Mesodermal cell (in vitro differentiated cells): ENCODE data around the gene DUSP3.
A peak's percentile ranks its signal among the peaks of the same experiment; 100 is the strongest.

Experiments
- H3K27ac ChIP-seq: 2 replicates; pipeline ENCODE4 v1.7.0; 2013; ENCODE audit warnings: mild to moderate bottlenecking, low read depth, low read length, moderate library complexity; ENCODE audit not compliant: severe bottlenecking
- H3K36me3 ChIP-seq: 2 replicates; pipeline ENCODE4 v1.7.1; 2013; ENCODE audit warnings: mild to moderate bottlenecking, low read length, moderate library complexity; ENCODE audit not compliant: control insufficient read depth, insufficient read depth
- H3K4me1 ChIP-seq: one replicate; pipeline ENCODE4 v1.7.1; 2013; ENCODE audit warnings: mild to moderate bottlenecking, low read length; ENCODE audit not compliant: insufficient read depth, control insufficient read depth, poor library complexity, severe bottlenecking
- H3K4me3 ChIP-seq: 2 replicates; pipeline ENCODE4 v1.7.0; 2013; ENCODE audit warnings: low read length, control low read depth, mild to moderate bottlenecking; ENCODE audit not compliant: insufficient read depth, poor library complexity, severe bottlenecking; ENCODE audit errors: extremely low read depth
- H3K9me3 ChIP-seq: 2 replicates; pipeline ENCODE4 v1.7.1; 2013; ENCODE audit warnings: mild to moderate bottlenecking, low read length, moderate library complexity; ENCODE audit not compliant: control insufficient read depth
- WGBS, 2 experiments: methylation state at CpG; one replicate each; pipeline ENCODE4 v1.1.5; 2013; ENCODE audit warnings: missing lambda C conversion rate in 2 of 2; ENCODE audit not compliant: insufficient coverage in 2 of 2; 5-methylcytosine and 5-hydroxymethylcytosine counted together

Gene DUSP3

GRCh38 chr17:43768943-43769342 lies 9.8 kb downstream of the DUSP3 start:
- Histone ChIP-seq H3K4me3 (no peak overlapping the region), H3K36me3 (peaks cover 71% of the 10 kb centered on the region), H3K9me3 (no peaks in the 10 kb centered on the region), H3K4me1 (no peaks in the 10 kb centered on the region), H3K27ac (no peak overlapping the region)
- 100% methylated on average over 3 of the region's 7 CpGs; no CpG with 5 or more reads in 1 of the 2 experiments for WGBS, 2 experiments

- Histone ChIP-seq H3K36me3 (peaks cover 66% of the 10 kb centered on the region), H3K4me3 (no peak overlapping the region), H3K9me3 (no peaks in the 10 kb centered on the region), H3K27ac (no peak overlapping the region), H3K4me1 (no peaks in the 10 kb centered on the region)
- 66 to 76% methylated on average over 3 to 7 of the region's 9 CpGs for WGBS, 2 experiments
These were observed 10.4 kb downstream of the DUSP3 start for GRCh38 chr17:43768382-43768781.

GRCh38 chr17:43767713-43768059 lies 11.1 kb downstream of the DUSP3 start:
- WGBS, 2 experiments = 100% methylated on average over 2 to 3 of the region's 5 CpGs
- no peaks in the 10 kb centered on the region for H3K4me1 ChIP-seq
- H3K27ac ChIP-seq = no peak overlapping the region
- no peaks in the 10 kb centered on the region for H3K9me3 ChIP-seq
- H3K36me3 ChIP-seq = peaks cover 59% of the 10 kb centered on the region
- no peak overlapping the region for H3K4me3 ChIP-seq

DNA sequence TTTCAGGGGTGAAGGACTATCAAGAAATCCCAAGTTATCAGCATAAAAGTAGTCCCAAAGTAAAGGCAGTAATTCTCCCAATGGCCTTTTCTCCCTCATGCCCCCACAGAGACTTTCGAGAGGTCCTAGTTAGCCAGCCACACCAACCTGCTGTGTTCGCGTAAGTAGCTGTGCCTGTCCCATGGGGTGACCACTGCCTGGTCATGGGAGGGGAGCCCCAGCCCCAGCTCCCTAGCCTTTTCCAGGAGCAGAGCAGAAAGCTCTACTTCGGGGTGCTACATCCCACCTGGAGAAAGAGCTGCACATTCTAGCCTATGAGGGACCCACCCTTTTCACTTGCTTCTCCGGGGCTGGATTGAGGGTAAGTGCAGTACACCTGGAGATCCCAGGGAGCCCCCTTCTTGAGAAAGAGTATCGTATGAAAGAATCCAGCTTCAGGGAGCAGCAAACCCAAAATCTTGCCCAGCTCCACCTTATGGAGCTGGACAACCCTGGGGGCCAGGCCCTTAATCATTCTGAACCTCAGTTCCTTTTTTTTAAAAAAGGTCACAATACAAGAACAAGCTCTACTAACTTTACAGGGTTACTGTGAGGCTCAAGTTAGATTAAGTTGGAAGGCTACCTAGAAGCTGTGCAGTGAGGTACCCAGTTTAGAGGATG lies 11.6 kb downstream of the DUSP3 start:
- Histone ChIP-seq H3K27ac (no peak overlapping the region), H3K36me3 (peaks cover 54% of the 10 kb centered on the region), H3K9me3 (no peaks in the 10 kb centered on the region), H3K4me3 (no peak overlapping the region), H3K4me1 (no peaks in the 10 kb centered on the region)
- WGBS, 2 experiments = 89 to 96% methylated on average over 5 to 6 of the region's 6 CpGs

DNA sequence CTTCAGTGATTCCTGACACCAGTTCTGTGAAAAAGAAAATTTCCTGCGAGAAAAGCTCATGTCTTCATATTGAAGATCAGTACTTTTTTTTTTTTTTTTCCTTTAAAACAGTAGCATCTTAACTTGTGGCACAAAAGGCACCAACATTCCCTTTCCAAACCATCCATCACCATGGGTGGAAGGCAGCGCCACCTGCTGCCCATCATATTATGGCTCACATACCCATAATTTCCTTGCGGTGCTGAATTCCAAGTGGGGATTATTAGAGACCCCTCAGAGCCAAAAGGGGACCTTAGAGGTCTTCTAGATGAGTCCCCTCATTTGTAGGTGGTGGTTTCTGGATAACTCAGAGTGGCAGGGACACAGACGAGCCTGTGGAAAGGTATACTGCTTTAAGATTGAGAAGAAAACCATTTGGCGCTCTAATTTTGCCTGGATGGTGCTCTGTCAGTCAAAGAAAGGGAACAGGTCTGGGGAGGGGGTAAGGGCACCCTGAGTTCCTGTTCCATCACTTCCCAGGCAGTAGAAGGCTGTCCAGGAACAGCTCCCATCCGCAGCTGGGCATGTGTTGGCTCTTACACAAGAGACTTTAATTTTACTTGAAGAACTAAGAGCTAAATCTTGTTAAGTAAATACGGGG lies 12.2 kb downstream of the DUSP3 start:
- 36 to 50% methylated on average over 4 to 7 of the region's 7 CpGs for WGBS, 2 experiments
- peaks cover 48% of the 10 kb centered on the region for H3K36me3 ChIP-seq
- no peaks in the 10 kb centered on the region for H3K9me3 ChIP-seq
- H3K4me1 ChIP-seq = no peaks in the 10 kb centered on the region
- H3K4me3 ChIP-seq = no peak overlapping the region
- H3K27ac ChIP-seq = no peak overlapping the region

DNA sequence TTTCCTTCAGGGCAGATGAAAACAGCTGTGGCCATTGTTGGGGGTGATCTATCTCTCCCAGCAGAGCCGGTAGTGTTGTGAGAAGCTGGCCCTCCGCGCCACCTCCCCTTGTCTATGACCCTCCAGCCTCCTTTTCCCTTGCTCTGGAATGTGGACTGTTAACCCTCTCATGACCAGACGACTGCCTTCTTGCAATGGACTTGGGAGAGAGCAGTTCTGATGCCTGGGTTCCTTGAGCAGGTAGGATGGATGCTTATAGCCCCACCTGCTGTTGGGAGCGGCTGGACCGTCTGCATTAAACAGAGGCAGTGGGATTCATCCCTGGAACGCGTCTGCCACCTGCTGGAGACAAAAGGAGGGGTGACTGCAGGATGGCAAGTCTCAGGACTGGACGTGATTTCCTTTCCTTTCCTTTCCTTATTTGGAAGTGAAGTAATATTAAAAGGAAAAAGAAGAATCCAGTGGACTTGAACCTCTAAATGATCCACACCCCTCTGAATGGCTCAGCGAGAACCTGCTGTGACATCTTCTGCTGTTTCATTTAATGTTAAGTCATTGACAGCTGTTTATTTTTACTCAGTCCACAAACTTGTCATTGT lies 18.4 kb downstream of the DUSP3 start:
- Histone ChIP-seq H3K4me1 (peaks cover 30% of the 10 kb centered on the region), H3K4me3 (peak overlapping the region; percentile 19), H3K9me3 (no peaks in the 10 kb centered on the region), H3K27ac (peak overlapping the region; percentile 16), H3K36me3 (no peaks in the 10 kb centered on the region)
- 0% methylated on average over 3 to 4 of the region's 10 CpGs for WGBS, 2 experiments

GRCh38 chr17:43759836-43760235 lies 18.9 kb downstream of the DUSP3 start:
- peak overlapping the region; percentile 19 for H3K4me3 ChIP-seq
- H3K9me3 ChIP-seq = no peaks in the 10 kb centered on the region
- H3K36me3 ChIP-seq = no peaks in the 10 kb centered on the region
- 56 to 61% methylated on average over 3 to 7 of the region's 7 CpGs for WGBS, 2 experiments
- peaks cover 35% of the 10 kb centered on the region for H3K4me1 ChIP-seq
- peak overlapping the region; percentile 16 for H3K27ac ChIP-seq

- Histone ChIP-seq H3K36me3 (no peaks in the 10 kb centered on the region), H3K9me3 (no peaks in the 10 kb centered on the region), H3K4me3 (peak within 1 kb of the TSS; percentile 9), H3K4me1 (peaks cover 36% of the 10 kb centered on the region), H3K27ac (no peak within 1 kb of the TSS)
- 91 to 93% methylated on average over 22 to 23 of the region's 24 CpGs for WGBS, 2 experiments
These were observed 20.1 kb downstream of the DUSP3 start, which contains the start of gene SOST for GRCh38 chr17:43758497-43759174. SOST (minus strand) TSS chr17:43758791; CDS start chr17:43758741, 50 bp downstream.

GRCh38 chr17:43758086-43758485 lies 20.7 kb downstream of the DUSP3 start:
- Histone ChIP-seq H3K9me3 (no peaks in the 10 kb centered on the region), H3K36me3 (no peaks in the 10 kb centered on the region), H3K27ac (no peak overlapping the region), H3K4me1 (peaks cover 36% of the 10 kb centered on the region), H3K4me3 (peak overlapping the region; percentile 9)
- WGBS, 2 experiments = 91 to 96% methylated on average over 5 to 6 of the region's 6 CpGs

DNA sequence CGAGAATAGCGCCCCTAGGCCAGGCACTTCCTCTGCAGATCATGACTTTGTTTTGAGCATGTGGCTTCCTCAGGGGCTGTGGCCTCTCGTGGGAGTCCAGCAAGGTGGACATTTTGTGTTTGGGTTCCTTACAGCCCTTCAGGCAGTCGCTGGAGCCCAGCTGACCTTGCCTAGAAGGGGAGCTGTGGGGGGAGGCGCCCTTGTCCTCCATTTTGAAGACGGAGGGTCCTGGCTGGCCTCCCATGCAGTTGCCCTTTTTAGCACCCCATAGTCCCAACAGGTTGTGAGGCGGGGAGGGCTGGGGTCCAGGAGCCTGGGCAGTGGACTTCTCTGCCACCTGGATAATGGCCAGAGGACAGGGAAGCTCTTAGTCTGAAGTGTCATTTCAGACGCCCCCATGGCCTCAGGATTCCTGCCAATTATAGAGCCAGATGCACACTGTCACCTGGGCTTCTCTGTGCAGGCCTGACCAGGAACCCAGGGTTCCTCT lies 21.6 kb downstream of the DUSP3 start:
- Histone ChIP-seq H3K4me3 (no peak overlapping the region), H3K4me1 (peaks cover 36% of the 10 kb centered on the region), H3K9me3 (no peaks in the 10 kb centered on the region), H3K27ac (no peak overlapping the region), H3K36me3 (no peaks in the 10 kb centered on the region)
- WGBS, 2 experiments = 89 to 90% methylated on average over 6 to 7 of the region's 8 CpGs
